ENCODE data around the gene LRMDA. TPM values are rescaled to one million over a fixed set of nuclear protein-coding genes. Genes with fewer than 3 reads are reported as not detected.

The LRMDA gene
- total and polyA plus RNA-seq, 2 of the 4 experiments (the other 2 are of a cell fraction), result 0.07 TPM; not detected in 1

DNA sequence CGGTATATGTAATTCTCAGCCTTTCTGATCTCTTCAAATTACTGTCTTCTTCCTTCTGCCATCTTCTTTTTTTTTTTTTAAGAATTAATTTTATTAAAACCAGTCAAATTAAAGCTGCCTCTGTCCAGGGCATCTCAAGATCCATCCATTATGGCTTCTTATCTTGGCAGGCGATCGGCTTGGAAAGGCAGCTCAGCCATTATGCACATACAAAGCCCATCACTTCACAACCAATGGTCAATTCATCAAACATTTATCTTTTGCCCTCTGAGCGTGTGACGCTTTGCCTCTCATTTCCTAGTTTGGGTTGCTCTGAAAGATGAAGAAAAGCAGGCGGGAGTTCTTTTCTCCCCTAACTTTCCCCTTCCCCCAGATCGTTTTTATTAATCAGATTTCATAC lies 591.6 kb downstream of the LRMDA start:
- Histone ChIP-seq H2AK9ac (replicated peaks; ENCODE audit: low read depth, low read length, poor library complexity) (no peak overlapping the region), H4K8ac (ENCODE audit: low read depth in 2 of 2, low read length in 2 of 2) (no peak overlapping the region), H3K27ac (ENCODE audit: insufficient read depth, low read length) (no peak overlapping the region), H2BK5ac (ENCODE audit: low read depth, low read length, poor library complexity, severe bottlenecking) (no peak overlapping the region), H3K4me3 (ENCODE audit: insufficient read depth, low read depth, low read length) (no peak overlapping the region), H3K56ac (ENCODE audit: extremely low read depth, insufficient read depth, low read length) (no peak overlapping the region), H3K4ac (ENCODE audit: low read depth, low read length) (no peak overlapping the region), H3K18ac (ENCODE audit: low read depth, low read length) (no peak overlapping the region), H4K20me1 (ENCODE audit: insufficient read depth, low read length) (no peaks in the 10 kb centered on the region), H3K9ac (ENCODE audit: low read depth, low read length) (no peak overlapping the region), H3K4me1 (ENCODE audit: control insufficient read depth, insufficient read depth, low read length) (no peaks in the 10 kb centered on the region), H3K9me1 (ENCODE audit: insufficient read depth, low read length) (no peaks in the 10 kb centered on the region), H2BK15ac (ENCODE audit: low read depth, low read length) (no peak overlapping the region), H3K27me3 (ENCODE audit: control insufficient read depth, insufficient read depth, low read length) (peaks cover 6% of the 10 kb centered on the region; the same call in 1 of the 2 replicates), H2BK20ac (ENCODE audit: low read depth, low read length) (no peak overlapping the region), H3K14ac (replicated peaks; ENCODE audit: low read depth, low read length) (no peak overlapping the region), H2AFZ (replicated peaks; ENCODE audit: low read length, poor library complexity) (no peak overlapping the region), H4K5ac (ENCODE audit: low read depth, low read length) (no peak overlapping the region), H3K23ac (ENCODE audit: low read depth, low read length) (no peak overlapping the region), H2AK5ac (ENCODE audit: low read depth, low read length) (no peak overlapping the region), H4K91ac (ENCODE audit: insufficient read depth, low read depth, low read length) (no peak overlapping the region), H3K36me3 (ENCODE audit: control insufficient read depth, insufficient read depth, low read length) (no peaks in the 10 kb centered on the region), H3K79me1 (ENCODE audit: low read depth in 1 of 2, low read length in 2 of 2) (no peaks in the 10 kb centered on the region), H3K9me3 (ENCODE audit: control insufficient read depth, insufficient read depth, low read length) (no peaks in the 10 kb centered on the region), H2BK120ac (ENCODE audit: low read depth, low read length) (no peak overlapping the region), H3K4me2 (ENCODE audit: low read depth, low read length) (no peak overlapping the region)
- ChIA-PET CTCF (no interaction called here), POLR2A (ENCODE audit: unreplicated experiment) (no interaction called here)
- ATAC-seq (ENCODE audit: low read depth) (no peak), DNase-seq (no peak)
- intact Hi-C loops (cut with micrococcal nuclease), result no loop called here
- no CpG with 5 or more reads among the region's 7 CpGs for WGBS, 2 experiments (ENCODE audit: extremely low coverage in 2 of 2, insufficient read length in 1 of 2)
- no TSS peak for BruUV-seq (replicated peaks)
- TF ChIP-seq RCOR1 (IDR thresholded peaks at IDR 0.05; ENCODE audit: insufficient replicate concordance, low read length), result no peak
- no peak for TF ChIP-seq CHD1 (IDR thresholded peaks at IDR 0.05; ENCODE audit: low read depth, low read length)
- no peak for TF ChIP-seq RAD21 (IDR thresholded peaks at IDR 0.05; ENCODE audit: low read length)
- no peak for TF ChIP-seq NFE2L2 (IDR thresholded peaks at IDR 0.05; ENCODE audit: low read depth, low read length)
- no peak for TF ChIP-seq SMC3 (IDR thresholded peaks at IDR 0.05; ENCODE audit: low read depth, low read length)
- TF ChIP-seq RFX5 (IDR thresholded peaks at IDR 0.05; ENCODE audit: low read depth, low read length), result no peak
- no peak for TF ChIP-seq BHLHE40 (IDR thresholded peaks at IDR 0.05; ENCODE audit: low read depth, low read length)
- no peak for TF ChIP-seq POLR2A (IDR thresholded peaks at IDR 0.05; ENCODE audit: low read depth, low read length)
- TF ChIP-seq FOS (IDR thresholded peaks at IDR 0.05; ENCODE audit: low read depth, low read length), result no peak
- TF ChIP-seq, protein P1, sequence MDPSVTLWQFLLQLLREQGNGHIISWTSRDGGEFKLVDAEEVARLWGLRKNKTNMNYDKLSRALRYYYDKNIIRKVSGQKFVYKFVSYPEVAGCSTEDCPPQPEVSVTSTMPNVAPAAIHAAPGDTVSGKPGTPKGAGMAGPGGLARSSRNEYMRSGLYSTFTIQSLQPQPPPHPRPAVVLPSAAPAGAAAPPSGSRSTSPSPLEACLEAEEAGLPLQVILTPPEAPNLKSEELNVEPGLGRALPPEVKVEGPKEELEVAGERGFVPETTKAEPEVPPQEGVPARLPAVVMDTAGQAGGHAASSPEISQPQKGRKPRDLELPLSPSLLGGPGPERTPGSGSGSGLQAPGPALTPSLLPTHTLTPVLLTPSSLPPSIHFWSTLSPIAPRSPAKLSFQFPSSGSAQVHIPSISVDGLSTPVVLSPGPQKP (IDR thresholded peaks at IDR 0.05; ENCODE audit: borderline replicate concordance, low read depth, low read length), result no peak
- TF ChIP-seq CEBPB (IDR thresholded peaks at IDR 0.05; ENCODE audit: low read depth, low read length), result no peak
- TF ChIP-seq, protein P2, sequence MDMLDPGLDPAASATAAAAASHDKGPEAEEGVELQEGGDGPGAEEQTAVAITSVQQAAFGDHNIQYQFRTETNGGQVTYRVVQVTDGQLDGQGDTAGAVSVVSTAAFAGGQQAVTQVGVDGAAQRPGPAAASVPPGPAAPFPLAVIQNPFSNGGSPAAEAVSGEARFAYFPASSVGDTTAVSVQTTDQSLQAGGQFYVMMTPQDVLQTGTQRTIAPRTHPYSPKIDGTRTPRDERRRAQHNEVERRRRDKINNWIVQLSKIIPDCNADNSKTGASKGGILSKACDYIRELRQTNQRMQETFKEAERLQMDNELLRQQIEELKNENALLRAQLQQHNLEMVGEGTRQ (IDR thresholded peaks at IDR 0.05; ENCODE audit: low read depth, low read length), result no peak
- TF ChIP-seq MAZ (IDR thresholded peaks at IDR 0.05; ENCODE audit: borderline replicate concordance, low read depth, low read length), result no peak
- no peak for TF ChIP-seq MXI1 (IDR thresholded peaks at IDR 0.05; ENCODE audit: borderline replicate concordance, low read depth, low read length)
- TF ChIP-seq, protein P3, sequence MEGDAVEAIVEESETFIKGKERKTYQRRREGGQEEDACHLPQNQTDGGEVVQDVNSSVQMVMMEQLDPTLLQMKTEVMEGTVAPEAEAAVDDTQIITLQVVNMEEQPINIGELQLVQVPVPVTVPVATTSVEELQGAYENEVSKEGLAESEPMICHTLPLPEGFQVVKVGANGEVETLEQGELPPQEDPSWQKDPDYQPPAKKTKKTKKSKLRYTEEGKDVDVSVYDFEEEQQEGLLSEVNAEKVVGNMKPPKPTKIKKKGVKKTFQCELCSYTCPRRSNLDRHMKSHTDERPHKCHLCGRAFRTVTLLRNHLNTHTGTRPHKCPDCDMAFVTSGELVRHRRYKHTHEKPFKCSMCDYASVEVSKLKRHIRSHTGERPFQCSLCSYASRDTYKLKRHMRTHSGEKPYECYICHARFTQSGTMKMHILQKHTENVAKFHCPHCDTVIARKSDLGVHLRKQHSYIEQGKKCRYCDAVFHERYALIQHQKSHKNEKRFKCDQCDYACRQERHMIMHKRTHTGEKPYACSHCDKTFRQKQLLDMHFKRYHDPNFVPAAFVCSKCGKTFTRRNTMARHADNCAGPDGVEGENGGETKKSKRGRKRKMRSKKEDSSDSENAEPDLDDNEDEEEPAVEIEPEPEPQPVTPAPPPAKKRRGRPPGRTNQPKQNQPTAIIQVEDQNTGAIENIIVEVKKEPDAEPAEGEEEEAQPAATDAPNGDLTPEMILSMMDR (conservative IDR thresholded peaks at IDR 0.05; ENCODE audit: low read depth, low read length), result no peak
- no peak for TF ChIP-seq MAFK (IDR thresholded peaks at IDR 0.05; ENCODE audit: low read depth, low read length)
- dilution Hi-C loops (cut with HindIII; ENCODE audit: low sequenced_read_pairs, unreplicated experiment), result no loop called here
- in situ Hi-C loops (cut with MboI; ENCODE audit: low sequenced_read_pairs), result no loop called here

Data from IMR-90 (cell line).